NT2/D1 (cell line): Measurements from ENCODE around the gene SLC44A5.

ENCODE experiments used
- SUZ12 ChIP-seq: IDR thresholded peaks from 2 replicates; pipeline ENCODE4 v1.6.1; 2011; ENCODE audit not compliant: insufficient read length, insufficient read depth; ENCODE audit errors: extremely low read depth
- YY1 ChIP-seq: IDR thresholded peaks from 2 replicates; pipeline ENCODE4 v1.6.1; 2011; ENCODE audit not compliant: insufficient read length, insufficient read depth
- ZNF274 ChIP-seq: IDR thresholded peaks from 2 replicates; pipeline ENCODE4 v1.6.1; 2011; ENCODE audit warnings: mild to moderate bottlenecking, low read depth, low read length

DNA sequence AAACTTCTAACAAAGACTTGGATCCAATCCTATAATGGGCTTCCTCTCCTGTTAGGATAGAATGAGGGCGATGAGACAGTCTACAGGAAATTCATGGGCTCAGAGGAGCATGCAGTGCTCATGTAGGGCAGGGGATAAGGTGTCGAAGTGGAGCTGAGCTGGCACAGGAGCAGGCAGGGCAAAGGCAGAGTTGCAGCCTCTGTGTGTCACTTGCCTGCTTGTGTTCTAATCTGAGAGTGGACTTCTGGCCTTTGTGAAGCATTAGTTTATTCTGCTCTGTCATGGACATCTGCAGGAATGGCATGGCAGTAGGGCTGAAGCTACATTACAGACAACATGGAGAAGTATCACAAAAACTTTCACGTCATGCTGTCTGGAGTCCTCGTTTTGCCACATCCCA lies 444.1 kb downstream of the SLC44A5 start:
- no peak for TF ChIP-seq ZNF274
- no peak for TF ChIP-seq YY1
- TF ChIP-seq SUZ12 = no peak
